GM19324 (cell line): ENCODE data around the gene FAM43B.

Source experiments
- ATAC-seq: cut with Tn5 transposase; IDR thresholded peaks from one replicate; pipeline ENCODE4 v1.9.1; 2021; ENCODE audit warnings: mild to moderate bottlenecking, moderate library complexity; ENCODE audit not compliant: unreplicated experiment, low FRiP score

FAM43B gene

GRCh38 chr1:20589331-20590278 is 37.2 kb downstream of the FAM43B start:
- no peak for ATAC-seq

GRCh38 chr1:20590306-20590777 is 38.0 kb downstream of the FAM43B start:
- no peak for ATAC-seq

- ATAC-seq = no peak
Measured at GRCh38 chr1:20593756-20594155, 41.4 kb downstream of the FAM43B start.

GRCh38 chr1:20594746-20595145 is 42.4 kb downstream of the FAM43B start:
- ATAC-seq = no peak

- no peak for ATAC-seq
Measured at GRCh38 chr1:20596106-20596505, 43.7 kb downstream of the FAM43B start.

GRCh38 chr1:20597650-20598049 is 45.3 kb downstream of the FAM43B start:
- no peak for ATAC-seq

GRCh38 chr1:20600156-20600555 is 47.8 kb downstream of the FAM43B start:
- ATAC-seq = no peak

- no peak for ATAC-seq
Measured at GRCh38 chr1:20601129-20601825, 48.9 kb downstream of the FAM43B start.

GRCh38 chr1:20602851-20603450 is 50.6 kb downstream of the FAM43B start:
- ATAC-seq = no peak

- no peak for ATAC-seq
Measured at GRCh38 chr1:20603504-20604464, 51.4 kb downstream of the FAM43B start.
